Loucy (cell line): Measurements from ENCODE around the gene ACTA1.

Experiments
- H2AFZ ChIP-seq: fragments of 200-600 bp; sonication (generic); 2 replicates; pipeline ENCODE4 v1.6.0; 2016; ENCODE audit warnings: antibody characterized with exemption, mild to moderate bottlenecking, low read length, moderate library complexity
- H3F3A ChIP-seq: fragments of 200-600 bp; 2 replicates; pipeline ENCODE4 v1.6.0; 2016; ENCODE audit warnings: antibody characterized with exemption, low read depth, mild to moderate bottlenecking
- H3K27me3 ChIP-seq: fragments of 200-600 bp; sonication (generic); 2 replicates; pipeline ENCODE4 v1.6.1; 2014; ENCODE audit warnings: low read length, mild to moderate bottlenecking; ENCODE audit not compliant: insufficient read depth, poor library complexity, severe bottlenecking
- H3K36me3 ChIP-seq: fragments of 200-600 bp; sonication (generic); 2 replicates; pipeline ENCODE4 v1.6.1; 2016; ENCODE audit warnings: low read length; ENCODE audit not compliant: insufficient read depth
- H3K4me1 ChIP-seq: fragments of 200-600 bp; sonication (generic); 2 replicates; pipeline ENCODE4 v1.5.1; 2014; ENCODE audit warnings: low read length, mild to moderate bottlenecking; ENCODE audit not compliant: insufficient read depth, poor library complexity, severe bottlenecking
- H3K4me2 ChIP-seq: fragments of 200-600 bp; sonication (generic); 2 replicates; pipeline ENCODE4 v1.6.0; 2014; ENCODE audit warnings: antibody characterized with exemption, low read length, low read depth, mild to moderate bottlenecking; ENCODE audit not compliant: poor library complexity, severe bottlenecking
- H3K4me3 ChIP-seq: fragments of 200-600 bp; sonication (generic); 2 replicates; pipeline ENCODE4 v1.5.1; 2014; ENCODE audit warnings: low read length, mild to moderate bottlenecking, mixed read lengths; ENCODE audit not compliant: poor library complexity, severe bottlenecking
- H3K79me2 ChIP-seq: fragments of 200-600 bp; sonication (generic); 2 replicates; pipeline ENCODE4 v1.6.1; 2014; ENCODE audit warnings: low read length; ENCODE audit not compliant: insufficient read depth
- H3K9ac ChIP-seq: fragments of 200-600 bp; sonication (generic); 2 replicates; pipeline ENCODE4 v1.6.0; 2014; ENCODE audit warnings: mild to moderate bottlenecking, low read depth, low read length, moderate library complexity; ENCODE audit not compliant: poor library complexity, severe bottlenecking
- H3K9me2 ChIP-seq: fragments of 200-600 bp; sonication (generic); replicated peaks from 2 replicates; pipeline ENCODE4 v1.6.1; 2016; ENCODE audit warnings: low read depth, low read length, mixed read lengths
- H3K9me3 ChIP-seq: fragments of 200-600 bp; sonication (generic); 2 replicates; pipeline ENCODE4 v1.6.1; 2014; ENCODE audit warnings: mild to moderate bottlenecking, antibody characterized with exemption, low read length, low read depth; ENCODE audit not compliant: insufficient read depth
- H4K20me1 ChIP-seq: fragments of 200-600 bp; sonication (generic); 2 replicates; pipeline ENCODE4 v1.6.0; 2014; ENCODE audit warnings: antibody characterized with exemption, low read length, mild to moderate bottlenecking; ENCODE audit not compliant: insufficient read depth, poor library complexity, severe bottlenecking
- CTCF ChIP-seq: fragments of 200-600 bp; sonication (generic); conservative IDR thresholded peaks from 2 replicates; pipeline ENCODE4 v1.5.1; 2014; ENCODE audit warnings: mild to moderate bottlenecking, antibody characterized with exemption, low read length
- EZH2phosphoT487 ChIP-seq: fragments of 200-600 bp; IDR thresholded peaks from 2 replicates; pipeline ENCODE4 v1.6.1; 2018; ENCODE audit warnings: antibody characterized with exemption, mild to moderate bottlenecking, moderate library complexity, borderline replicate concordance

The ACTA1 gene

GRCh38 chr1:229412056-229412455 lies 21.8 kb downstream of the ACTA1 start:
- H3F3A ChIP-seq = no peaks in the 10 kb centered on the region
- no peaks in the 10 kb centered on the region for H3K79me2 ChIP-seq
- no peaks in the 10 kb centered on the region for H3K36me3 ChIP-seq
- no peak overlapping the region for H3K4me3 ChIP-seq
- TF ChIP-seq CTCF (no peak), EZH2phosphoT487 (no peak)
- H3K27me3 ChIP-seq = no peaks in the 10 kb centered on the region
- H3K9ac ChIP-seq = no peak overlapping the region
- H3K9me3 ChIP-seq = no peaks in the 10 kb centered on the region
- H4K20me1 ChIP-seq = no peaks in the 10 kb centered on the region
- no peak overlapping the region for H3K4me2 ChIP-seq
- no peaks in the 10 kb centered on the region for H3K9me2 ChIP-seq
- H3K4me1 ChIP-seq = peaks cover 6% of the 10 kb centered on the region
- H2AFZ ChIP-seq = 0 out of 2 replicates have a peak overlapping the region, but pooled peaks have one; percentile 2

- H2AFZ ChIP-seq = 0 out of 2 replicates have a peak overlapping the region, but pooled peaks have one; percentile 2
- no peaks in the 10 kb centered on the region for H3K9me3 ChIP-seq
- H3K9ac ChIP-seq = no peak overlapping the region
- H3K79me2 ChIP-seq = no peaks in the 10 kb centered on the region
- H3K27me3 ChIP-seq = no peaks in the 10 kb centered on the region
- H3K4me1 ChIP-seq = peaks cover 6% of the 10 kb centered on the region
- H4K20me1 ChIP-seq = no peaks in the 10 kb centered on the region
- no peaks in the 10 kb centered on the region for H3K36me3 ChIP-seq
- H3K4me2 ChIP-seq = no peak overlapping the region
- TF ChIP-seq EZH2phosphoT487 (no peak), CTCF (no peak)
- no peak overlapping the region for H3K4me3 ChIP-seq
- no peaks in the 10 kb centered on the region for H3F3A ChIP-seq
- H3K9me2 ChIP-seq = no peaks in the 10 kb centered on the region
Measured at GRCh38 chr1:229411434-229412055, 22.3 kb downstream of the ACTA1 start.

GRCh38 chr1:229410692-229411433 lies 23.0 kb downstream of the ACTA1 start:
- Histone ChIP-seq H3K4me2 (peak overlapping the region; percentile 22), H3K4me1 (peaks cover 6% of the 10 kb centered on the region), H3K9me2 (no peaks in the 10 kb centered on the region), H2AFZ (no peak overlapping the region; the same call in 1 of the 2 replicates), H3K79me2 (no peaks in the 10 kb centered on the region), H3K36me3 (no peaks in the 10 kb centered on the region), H4K20me1 (no peaks in the 10 kb centered on the region), H3K9ac (no peak overlapping the region), H3K4me3 (no peak overlapping the region), H3F3A (no peaks in the 10 kb centered on the region), H3K27me3 (no peaks in the 10 kb centered on the region), H3K9me3 (no peaks in the 10 kb centered on the region)
- no peak for TF ChIP-seq EZH2phosphoT487

GRCh38 chr1:229410370-229410691 lies 23.6 kb downstream of the ACTA1 start:
- no peak for TF ChIP-seq CTCF
- no peak for TF ChIP-seq EZH2phosphoT487
- Histone ChIP-seq H2AFZ (no peak overlapping the region), H3K27me3 (no peaks in the 10 kb centered on the region), H3K9me3 (no peaks in the 10 kb centered on the region), H3K4me2 (peak overlapping the region; percentile 22), H3K79me2 (no peaks in the 10 kb centered on the region), H3K9me2 (no peaks in the 10 kb centered on the region), H3K4me3 (no peak overlapping the region), H3F3A (no peaks in the 10 kb centered on the region), H3K9ac (no peak overlapping the region), H4K20me1 (no peaks in the 10 kb centered on the region), H3K36me3 (no peaks in the 10 kb centered on the region), H3K4me1 (peaks cover 6% of the 10 kb centered on the region)
